IPS DF 4.7 (cell line): ENCODE data around the gene ZNF214.
"Not testable (repeated sequence)": the region's sequence is repeated elsewhere in the genome, so short reads cannot be mapped to it uniquely, and the experiment has no call there.

Source experiments
- DNase-seq: peaks from one replicate; pipeline ENCODE4 v3.0.0-alpha.2; 2013; ENCODE audit warnings: low spot score; ENCODE audit errors: extremely low read depth

ZNF214 gene

GRCh38 chr11:6991227-6991626 is 28.9 kb downstream of the ZNF214 start:
- no peak for DNase-seq

DNA sequence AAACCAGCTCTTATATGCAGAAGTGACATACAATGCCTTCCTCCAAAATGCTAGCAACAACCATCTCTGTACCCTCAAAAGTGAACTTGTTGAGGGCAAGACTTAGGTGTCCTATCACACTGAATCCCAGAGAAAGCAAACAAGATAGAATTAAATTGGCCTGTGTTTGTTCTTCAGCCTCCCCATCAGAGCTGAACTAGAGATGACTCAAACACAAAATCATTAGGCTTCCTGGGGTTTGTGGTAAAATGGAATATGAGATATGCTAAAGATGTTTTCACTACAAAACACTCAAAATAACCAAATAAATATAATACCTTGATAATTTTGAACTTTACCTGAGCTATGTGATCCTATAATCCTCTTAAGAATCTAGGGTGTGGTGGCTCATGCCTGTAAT is 31.6 kb downstream of the ZNF214 start:
- no peak for DNase-seq

DNA sequence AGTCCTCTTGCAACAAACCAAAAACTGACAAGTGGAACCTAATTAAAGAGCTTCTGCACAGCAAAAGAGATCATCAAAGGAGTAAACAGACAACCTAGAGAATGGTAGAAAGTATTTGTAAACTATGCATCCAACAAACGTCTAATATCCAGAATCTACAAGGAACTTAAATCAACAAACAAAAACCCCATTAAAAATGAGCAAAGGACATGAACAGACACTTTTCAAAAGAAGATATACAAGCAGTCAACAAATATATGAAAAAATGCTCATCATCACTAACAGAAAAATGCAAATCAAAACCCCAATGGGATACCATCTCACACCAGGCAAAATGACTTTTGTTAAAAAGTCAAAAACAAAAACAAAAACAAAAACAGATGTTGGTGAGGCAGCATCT is 33.7 kb downstream of the ZNF214 start:
- DNase-seq = no peak

GRCh38 chr11:6979365-6979764 is 40.8 kb downstream of the ZNF214 start:
- DNase-seq = no peak

GRCh38 chr11:6969854-6970253 is 50.3 kb downstream of the ZNF214 start:
- DNase-seq = not testable (repeated sequence)

GRCh38 chr11:6968816-6969215 is 51.3 kb downstream of the ZNF214 start:
- DNase-seq = no peak

GRCh38 chr11:6962673-6963072 is 57.5 kb downstream of the ZNF214 start:
- no peak for DNase-seq

- DNase-seq = no peak
Measured at GRCh38 chr11:6962141-6962540, 58.0 kb downstream of the ZNF214 start.

- DNase-seq = not testable (repeated sequence)
Measured at GRCh38 chr11:6954248-6954647, 65.9 kb downstream of the ZNF214 start.
